ENCODE results near the gene RASA3. TPM values are rescaled to one million over a fixed set of nuclear protein-coding genes. Genes with fewer than 3 reads are reported as not detected.

RASA3 gene
- total and polyA plus RNA-seq, 2 of the 4 experiments (the other 2 are of a cell fraction) = 21.0 to 31.4 TPM

GRCh38 chr13:114065141-114065925, 67.1 kb downstream of the RASA3 start (continued):
- TF ChIP-seq NFE2L2 (IDR thresholded peaks at IDR 0.05; ENCODE audit: low read depth, low read length) (peak; percentile 75; the same call in 1 of the 2 replicates), MAFK (IDR thresholded peaks at IDR 0.05; ENCODE audit: low read depth, low read length) (0 out of 2 replicates have a peak, but pooled peaks have one; percentile 1), MXI1 (IDR thresholded peaks at IDR 0.05; ENCODE audit: borderline replicate concordance, low read depth, low read length) (peak; percentile 98), CHD1 (IDR thresholded peaks at IDR 0.05; ENCODE audit: low read depth, low read length) (no peak; the same call in 1 of the 2 replicates)

Measured in IMR-90 (cell line).